Measurements from ENCODE around the gene MEGF11. TPM values are rescaled to one million over a fixed set of nuclear protein-coding genes. Genes with fewer than 3 reads are reported as not detected.
"Not testable (repeated sequence)": the region's sequence is repeated elsewhere in the genome, so short reads cannot be mapped to it uniquely, and the experiment has no call there.

The MEGF11 gene
- total RNA-seq, 4 donors from 2014 or later = 0.87 to 7.3 (median 4.9) TPM

GRCh38 chr15:66014022-66014421 lies 239.5 kb downstream of the MEGF11 start:
- Histone ChIP-seq H3K4me1 (no peaks in the 10 kb centered on the region), H3K9me3 (peaks cover 0 to 18% (median 0%) of the 10 kb centered on the region in 4 donors), H3K36me3 (no peaks in the 10 kb centered on the region), H3K27ac (no peak overlapping the region), H3K27me3 (no peaks in the 10 kb centered on the region), H3K4me3 (no peak overlapping the region)
- DNase-seq (ENCODE audit: low spot score in 2 of 2) = no peak
- no peak for TF ChIP-seq POLR2A (IDR thresholded peaks at IDR 0.05)
- no peak for TF ChIP-seq EP300 (IDR thresholded peaks at IDR 0.05)
- WGBS, 2 donors = 58 to 63% methylated on average over 5 of the region's 5 CpGs

DNA sequence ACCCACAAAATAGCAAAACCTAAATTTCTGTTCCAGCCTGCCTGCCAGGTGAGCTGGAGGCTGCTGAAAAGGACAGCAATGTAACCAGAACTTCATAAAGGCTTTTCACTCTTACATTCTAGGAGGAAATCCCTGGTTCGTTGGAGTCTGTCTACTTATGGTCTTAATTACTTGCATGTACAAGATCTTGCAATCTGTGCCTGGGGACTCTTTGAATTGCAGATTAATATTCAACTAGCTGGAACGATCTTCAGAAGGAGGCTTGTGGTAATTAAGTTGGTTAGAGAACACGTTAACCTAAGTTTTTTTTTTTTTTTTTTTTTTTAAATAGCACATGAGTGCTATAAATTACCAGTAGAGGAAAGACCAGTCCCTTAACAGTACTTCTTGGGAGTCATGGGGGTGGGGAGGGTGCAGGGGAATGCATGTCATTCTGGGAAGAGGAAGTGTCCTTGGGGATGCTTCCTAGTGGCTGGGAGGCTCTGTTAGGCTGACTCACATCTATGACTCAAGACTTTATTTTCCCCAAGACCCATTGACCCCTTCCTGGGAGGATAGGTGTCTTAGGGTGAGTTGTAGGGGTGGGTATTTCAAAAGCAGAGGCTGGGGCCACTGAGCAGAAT lies 244.5 kb downstream of the MEGF11 start:
- WGBS, 2 donors = 31% methylated on average over 3 of the region's 3 CpGs
- Histone ChIP-seq H3K4me3 (no peak overlapping the region), H3K36me3 (no peaks in the 10 kb centered on the region), H3K4me1 (no peaks in the 10 kb centered on the region), H3K27me3 (no peaks in the 10 kb centered on the region), H3K9me3 (no peaks in the 10 kb centered on the region), H3K27ac (no peak overlapping the region)
- no peak for DNase-seq (ENCODE audit: low spot score in 2 of 2)
- TF ChIP-seq, protein P1, sequence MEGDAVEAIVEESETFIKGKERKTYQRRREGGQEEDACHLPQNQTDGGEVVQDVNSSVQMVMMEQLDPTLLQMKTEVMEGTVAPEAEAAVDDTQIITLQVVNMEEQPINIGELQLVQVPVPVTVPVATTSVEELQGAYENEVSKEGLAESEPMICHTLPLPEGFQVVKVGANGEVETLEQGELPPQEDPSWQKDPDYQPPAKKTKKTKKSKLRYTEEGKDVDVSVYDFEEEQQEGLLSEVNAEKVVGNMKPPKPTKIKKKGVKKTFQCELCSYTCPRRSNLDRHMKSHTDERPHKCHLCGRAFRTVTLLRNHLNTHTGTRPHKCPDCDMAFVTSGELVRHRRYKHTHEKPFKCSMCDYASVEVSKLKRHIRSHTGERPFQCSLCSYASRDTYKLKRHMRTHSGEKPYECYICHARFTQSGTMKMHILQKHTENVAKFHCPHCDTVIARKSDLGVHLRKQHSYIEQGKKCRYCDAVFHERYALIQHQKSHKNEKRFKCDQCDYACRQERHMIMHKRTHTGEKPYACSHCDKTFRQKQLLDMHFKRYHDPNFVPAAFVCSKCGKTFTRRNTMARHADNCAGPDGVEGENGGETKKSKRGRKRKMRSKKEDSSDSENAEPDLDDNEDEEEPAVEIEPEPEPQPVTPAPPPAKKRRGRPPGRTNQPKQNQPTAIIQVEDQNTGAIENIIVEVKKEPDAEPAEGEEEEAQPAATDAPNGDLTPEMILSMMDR (IDR thresholded peaks at IDR 0.05) = no peak

GRCh38 chr15:66007663-66008262 lies 245.8 kb downstream of the MEGF11 start:
- Histone ChIP-seq H3K36me3 (no peaks in the 10 kb centered on the region), H3K27ac (no peak overlapping the region), H3K4me3 (no peak overlapping the region), H3K4me1 (no peaks in the 10 kb centered on the region), H3K9me3 (no peaks in the 10 kb centered on the region), H3K27me3 (no peaks in the 10 kb centered on the region)
- TF ChIP-seq, protein P1 (IDR thresholded peaks at IDR 0.05) = no peak
- TF ChIP-seq EP300 (IDR thresholded peaks at IDR 0.05) (no peak), POLR2A (IDR thresholded peaks at IDR 0.05) (no peak)
- no peak for DNase-seq (ENCODE audit: low spot score in 2 of 2)

GRCh38 chr15:66006986-66007385 lies 246.6 kb downstream of the MEGF11 start:
- H3K27me3 ChIP-seq = no peaks in the 10 kb centered on the region
- H3K4me1 ChIP-seq = no peaks in the 10 kb centered on the region
- no peak overlapping the region for H3K4me3 ChIP-seq
- no peaks in the 10 kb centered on the region for H3K9me3 ChIP-seq
- DNase-seq (ENCODE audit: low spot score in 2 of 2) = no peak
- TF ChIP-seq, protein P1 (IDR thresholded peaks at IDR 0.05) = no peak
- no peak for TF ChIP-seq POLR2A (IDR thresholded peaks at IDR 0.05)
- no peak for TF ChIP-seq EP300 (IDR thresholded peaks at IDR 0.05)
- no peak overlapping the region for H3K27ac ChIP-seq
- H3K36me3 ChIP-seq = no peaks in the 10 kb centered on the region
- 72 to 77% methylated on average over 7 of the region's 7 CpGs for WGBS, 2 donors

DNA sequence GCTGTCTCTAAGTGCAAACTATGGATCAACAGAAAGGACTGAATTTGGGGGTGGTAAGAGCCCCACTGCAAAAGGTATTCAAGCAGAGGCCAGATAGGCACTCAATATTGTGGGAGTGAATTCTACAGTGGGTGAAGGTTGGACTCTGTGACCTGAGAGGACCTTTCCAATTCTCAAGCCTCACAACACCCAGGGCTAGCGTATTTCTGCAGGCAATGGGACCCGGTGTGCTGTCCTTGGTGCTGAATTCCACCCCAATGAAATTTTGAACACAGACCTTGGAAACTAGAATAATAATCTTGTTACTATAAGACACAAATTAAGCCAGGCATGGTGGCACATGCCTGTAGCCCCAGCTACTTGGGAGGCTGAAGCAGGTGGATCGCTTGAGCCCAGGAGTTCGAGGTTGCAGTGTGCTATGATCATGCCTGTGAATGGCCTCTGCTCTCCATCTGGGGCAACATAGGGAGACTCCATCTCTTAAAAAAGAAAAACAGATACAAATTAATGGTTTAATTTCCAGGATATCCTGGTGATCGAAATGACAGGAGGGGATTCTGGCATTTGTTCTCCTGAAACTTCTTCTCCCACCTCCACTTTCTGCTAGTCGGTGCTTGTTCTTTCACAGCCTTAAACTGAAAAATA lies 248.8 kb downstream of the MEGF11 start:
- Histone ChIP-seq H3K9me3 (no peaks in the 10 kb centered on the region), H3K4me3 (no peak overlapping the region), H3K27me3 (no peaks in the 10 kb centered on the region), H3K36me3 (no peaks in the 10 kb centered on the region), H3K27ac (no peak overlapping the region), H3K4me1 (no peaks in the 10 kb centered on the region)
- no peak for DNase-seq (ENCODE audit: low spot score in 2 of 2)
- 35 to 43% methylated on average over 6 of the region's 6 CpGs for WGBS, 2 donors
- TF ChIP-seq POLR2A (IDR thresholded peaks at IDR 0.05) (no peak), EP300 (IDR thresholded peaks at IDR 0.05) (no peak)
- TF ChIP-seq, protein P1 (IDR thresholded peaks at IDR 0.05) = no peak

- H3K36me3 ChIP-seq; H3K27ac ChIP-seq; DNase-seq (ENCODE audit: low spot score in 2 of 2); H3K27me3 ChIP-seq; H3K4me3 ChIP-seq; H3K4me1 ChIP-seq; H3K9me3 ChIP-seq: not testable (repeated sequence)
- 84 to 91% methylated on average over 4 of the region's 4 CpGs for WGBS, 2 donors
Observed at GRCh38 chr15:66003129-66003528, 250.4 kb downstream of the MEGF11 start.
